Measurements from ENCODE around the gene SRI. TPM values are rescaled to one million over a fixed set of nuclear protein-coding genes. Genes with fewer than 3 reads are reported as not detected.

Gene SRI
- total and polyA plus RNA-seq, 2 experiments from 2014 or later = 116 to 228 TPM

- no peaks in the 10 kb centered on the region for H3K36me3 ChIP-seq (replicated peaks; ENCODE audit: insufficient read depth, low read depth)
- TF ChIP-seq CTCF (IDR thresholded peaks at IDR 0.05; ENCODE audit: poor library complexity) = no peak
- no peak for TF ChIP-seq EZH2 (IDR thresholded peaks at IDR 0.05; ENCODE audit: borderline replicate concordance)
- no peak for TF ChIP-seq EZH2phosphoT487 (IDR thresholded peaks at IDR 0.05; ENCODE audit: low read depth, severe bottlenecking, unreplicated experiment)
- WGBS (ENCODE audit: low lambda C conversion rate, missing lambda C conversion rate) = 94% methylated on average over 3 of the region's 3 CpGs
Observed at GRCh38 chr7:88208521-88208920, 11.3 kb downstream of the SRI start.

DNA sequence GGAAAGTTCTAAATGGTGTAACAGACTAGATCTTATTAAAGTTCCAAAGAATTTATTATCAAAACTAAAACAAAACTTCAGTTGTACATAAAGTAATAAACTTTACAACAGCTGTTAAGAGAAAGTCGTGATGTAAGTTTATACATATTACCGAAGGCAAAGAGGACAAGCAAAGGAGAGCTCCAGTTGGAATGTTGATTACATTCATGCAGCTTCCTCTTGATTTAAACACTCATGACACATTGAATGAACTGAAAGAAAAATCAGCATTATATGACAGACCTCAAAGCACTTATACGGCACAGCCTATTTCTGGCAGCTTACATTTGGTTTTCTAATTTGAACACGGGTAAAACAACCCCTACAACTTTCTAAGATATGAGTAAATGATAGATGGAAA is 13.6 kb downstream of the SRI start:
- H3K27ac ChIP-seq = no peak overlapping the region
- H3K27me3 ChIP-seq = no peaks in the 10 kb centered on the region
- H3K4me2 ChIP-seq = no peak overlapping the region
- H4K20me1 ChIP-seq (ENCODE audit: insufficient read depth, poor library complexity, severe bottlenecking) = no peaks in the 10 kb centered on the region
- no peak for TF ChIP-seq CTCF (IDR thresholded peaks at IDR 0.05; ENCODE audit: poor library complexity)
- H3K9me2 ChIP-seq (replicated peaks; ENCODE audit: insufficient read depth) = no peaks in the 10 kb centered on the region
- no peak overlapping the region for H2AFZ ChIP-seq
- H3K79me2 ChIP-seq = no peaks in the 10 kb centered on the region
- no peak overlapping the region for H3K4me3 ChIP-seq
- WGBS (ENCODE audit: low lambda C conversion rate, missing lambda C conversion rate) = 77% methylated on average over 4 of the region's 4 CpGs
- no peaks in the 10 kb centered on the region for H3K36me3 ChIP-seq (replicated peaks; ENCODE audit: insufficient read depth, low read depth)
- H3K9me3 ChIP-seq (ENCODE audit: low read depth) = no peaks in the 10 kb centered on the region
- no peaks in the 10 kb centered on the region for H3K4me1 ChIP-seq (ENCODE audit: insufficient read depth)
- DNase-seq (ENCODE audit: low spot score) = no peak

More at GRCh38 chr7:88208521-88208920, 11.3 kb downstream of the SRI start:
- H3K4me3 ChIP-seq = no peak overlapping the region
- H3K9me2 ChIP-seq (replicated peaks; ENCODE audit: insufficient read depth) = no peaks in the 10 kb centered on the region
- H3K27ac ChIP-seq = no peak overlapping the region
- no peaks in the 10 kb centered on the region for H4K20me1 ChIP-seq (ENCODE audit: insufficient read depth, poor library complexity, severe bottlenecking)
- H2AFZ ChIP-seq = no peak overlapping the region
- H3K4me1 ChIP-seq (ENCODE audit: insufficient read depth) = no peaks in the 10 kb centered on the region
- peaks cover 4% of the 10 kb centered on the region for H3K79me2 ChIP-seq
- no peak for DNase-seq (ENCODE audit: low spot score)
- no peaks in the 10 kb centered on the region for H3K27me3 ChIP-seq
- no peak overlapping the region for H3K4me2 ChIP-seq
- no peaks in the 10 kb centered on the region for H3K9me3 ChIP-seq (ENCODE audit: low read depth)

GRCh38 chr7:88205179-88205578 is 14.7 kb downstream of the SRI start:
- TF ChIP-seq CTCF (IDR thresholded peaks at IDR 0.05; ENCODE audit: poor library complexity) = no peak
- TF ChIP-seq EZH2 (IDR thresholded peaks at IDR 0.05; ENCODE audit: borderline replicate concordance) = no peak
- TF ChIP-seq EZH2phosphoT487 (IDR thresholded peaks at IDR 0.05; ENCODE audit: low read depth, severe bottlenecking, unreplicated experiment) = no peak
- no peak overlapping the region for H2AFZ ChIP-seq
- no peak for DNase-seq (ENCODE audit: low spot score)
- no peaks in the 10 kb centered on the region for H3K79me2 ChIP-seq
- no peak overlapping the region for H3K4me3 ChIP-seq
- no peak overlapping the region for H3K27ac ChIP-seq
- no peaks in the 10 kb centered on the region for H3K4me1 ChIP-seq (ENCODE audit: insufficient read depth)
- H3K36me3 ChIP-seq (replicated peaks; ENCODE audit: insufficient read depth, low read depth) = no peaks in the 10 kb centered on the region
- H3K9me2 ChIP-seq (replicated peaks; ENCODE audit: insufficient read depth) = no peaks in the 10 kb centered on the region
- H4K20me1 ChIP-seq (ENCODE audit: insufficient read depth, poor library complexity, severe bottlenecking) = no peaks in the 10 kb centered on the region
- H3K4me2 ChIP-seq = no peak overlapping the region
- H3K27me3 ChIP-seq = no peaks in the 10 kb centered on the region
- H3K9me3 ChIP-seq (ENCODE audit: low read depth) = no peaks in the 10 kb centered on the region

DNA sequence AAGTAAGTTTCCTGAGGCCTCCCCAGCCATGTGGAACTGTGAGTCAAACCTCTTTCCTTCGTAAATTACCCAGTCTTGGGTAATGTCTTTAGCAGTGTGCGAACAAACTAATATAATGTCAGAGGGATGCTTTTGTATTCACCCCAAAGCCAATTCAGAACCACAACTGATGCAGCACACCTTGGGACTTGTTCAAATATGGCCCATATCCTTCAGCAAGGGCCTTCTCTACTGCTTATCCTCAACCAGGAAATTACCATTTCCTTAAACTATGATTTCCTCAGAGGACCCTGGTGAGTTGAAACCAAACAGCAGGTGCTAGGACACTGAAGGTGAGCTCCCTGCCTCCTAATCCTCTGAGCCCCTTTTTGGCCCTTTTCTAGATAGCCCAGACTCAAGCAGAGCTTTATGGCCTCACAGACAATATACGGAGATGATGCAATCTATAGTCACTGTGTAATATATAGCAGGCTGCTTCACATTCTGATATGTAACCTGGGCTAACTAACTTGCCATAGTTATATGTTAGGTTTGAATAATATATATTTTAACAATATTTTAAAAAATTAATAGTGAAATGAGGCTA is 15.2 kb downstream of the SRI start:
- Histone ChIP-seq H3K9me3 (ENCODE audit: low read depth) (no peaks in the 10 kb centered on the region), H3K27ac (no peak overlapping the region), H3K36me3 (replicated peaks; ENCODE audit: insufficient read depth, low read depth) (no peaks in the 10 kb centered on the region), H3K79me2 (no peaks in the 10 kb centered on the region), H3K9me2 (replicated peaks; ENCODE audit: insufficient read depth) (no peaks in the 10 kb centered on the region), H3K27me3 (no peaks in the 10 kb centered on the region), H3K4me1 (ENCODE audit: insufficient read depth) (no peaks in the 10 kb centered on the region), H4K20me1 (ENCODE audit: insufficient read depth, poor library complexity, severe bottlenecking) (no peaks in the 10 kb centered on the region), H2AFZ (no peak overlapping the region), H3K4me3 (no peak overlapping the region), H3K4me2 (no peak overlapping the region)
- TF ChIP-seq EZH2 (IDR thresholded peaks at IDR 0.05; ENCODE audit: borderline replicate concordance) (no peak), CTCF (IDR thresholded peaks at IDR 0.05; ENCODE audit: poor library complexity) (no peak), EZH2phosphoT487 (IDR thresholded peaks at IDR 0.05; ENCODE audit: low read depth, severe bottlenecking, unreplicated experiment) (no peak)
- WGBS (ENCODE audit: low lambda C conversion rate, missing lambda C conversion rate) = 95% methylated on average over 3 of the region's 3 CpGs
- no peak for DNase-seq (ENCODE audit: low spot score)
